Chondrocyte (in vitro differentiated cells): ENCODE data around the gene LCNL1. TPM values are rescaled to one million over a fixed set of nuclear protein-coding genes. Genes with fewer than 3 reads are reported as not detected.

Experiments used
- DNase-seq: peaks from one replicate; pipeline ENCODE4 v3.0.0; 2021; ENCODE audit warnings: mixed read lengths, low spot score
- H3K27ac Mint-ChIP-seq: one replicate; pipeline ENCODE4 v1.8.0; 2021; ENCODE audit warnings: mild to moderate bottlenecking, moderate library complexity, mixed read lengths; ENCODE audit not compliant: unreplicated experiment
- H3K27me3 Mint-ChIP-seq: 2 replicates; pipeline ENCODE4 v1.8.0; 2021; ENCODE audit warnings: low read depth, mixed read lengths
- H3K36me3 Mint-ChIP-seq: 2 replicates; pipeline ENCODE4 v1.8.0; 2021; ENCODE audit warnings: low read depth, mixed read lengths
- H3K4me1 Mint-ChIP-seq: 2 replicates; pipeline ENCODE4 v1.8.0; 2021; ENCODE audit warnings: low read depth, mild to moderate bottlenecking, mixed read lengths
- H3K4me3 Mint-ChIP-seq: one replicate; pipeline ENCODE4 v1.8.0; 2021; ENCODE audit warnings: mild to moderate bottlenecking, moderate library complexity, mixed read lengths; ENCODE audit not compliant: unreplicated experiment
- H3K9me3 Mint-ChIP-seq: 2 replicates; pipeline ENCODE4 v1.8.0; 2021; ENCODE audit warnings: low read depth, mixed read lengths
- total RNA-seq: library from RNA; stranded (reverse); gene quantifications from 3 replicates; pipeline ENCODE4 v1.2.1, GENCODE V29; 2021
- TF ChIP-seq, protein P1 (sequence below): fragments of 200-600 bp; sonication (generic); IDR thresholded peaks from 2 replicates; pipeline ENCODE4 v1.5.0; 2021; ENCODE audit warnings: antibody characterized with exemption, mild to moderate bottlenecking, moderate library complexity

Gene LCNL1
- total RNA-seq, 1 donor from 2014 or later = 5.2 TPM

DNA sequence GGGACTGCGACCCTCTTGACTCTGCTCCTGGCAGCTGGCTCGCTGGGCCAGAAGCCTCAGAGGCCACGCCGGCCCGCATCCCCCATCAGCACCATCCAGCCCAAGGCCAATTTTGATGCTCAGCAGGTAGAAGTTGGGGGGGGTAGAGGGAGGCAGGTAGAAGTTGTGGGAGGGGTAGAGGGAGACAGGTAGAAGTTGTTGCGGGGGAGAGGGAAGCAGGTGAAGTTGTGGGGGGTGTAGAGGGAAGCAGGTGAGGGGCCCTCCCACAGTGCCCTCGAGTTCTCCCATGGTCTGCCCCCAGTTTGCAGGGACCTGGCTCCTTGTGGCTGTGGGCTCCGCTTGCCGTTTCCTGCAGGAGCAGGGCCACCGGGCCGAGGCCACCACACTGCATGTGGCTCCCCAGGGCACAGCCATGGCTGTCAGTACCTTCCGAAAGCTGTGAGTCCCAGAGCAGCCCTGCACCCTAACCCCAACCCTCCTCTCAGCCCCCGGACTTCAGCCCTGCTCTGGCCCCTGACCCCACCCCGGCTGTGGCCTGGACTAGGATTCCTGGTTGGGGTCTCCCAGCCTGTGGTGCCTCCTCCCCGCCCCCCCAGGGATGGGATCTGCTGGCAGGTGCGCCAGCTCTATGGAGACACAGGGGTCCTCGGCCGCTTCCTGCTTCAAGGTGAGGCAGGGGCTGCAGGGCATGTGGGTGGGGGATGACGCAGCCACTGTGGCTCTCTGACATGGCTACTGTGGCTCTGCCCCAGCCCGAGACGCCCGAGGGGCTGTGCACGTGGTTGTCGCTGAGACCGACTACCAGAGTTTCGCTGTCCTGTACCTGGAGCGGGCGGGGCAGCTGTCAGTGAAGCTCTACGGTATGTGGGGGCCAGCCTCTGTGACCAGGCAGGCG, 37.2 kb upstream of the LCNL1 start:
- Mint-ChIP-seq H3K4me3 (no peak overlapping the region), H3K4me1 (peaks cover 12% of the 10 kb centered on the region), H3K9me3 (no peaks in the 10 kb centered on the region), H3K27me3 (no peaks in the 10 kb centered on the region), H3K27ac (no peak overlapping the region), H3K36me3 (peaks cover 5% of the 10 kb centered on the region)
- peak; percentile 86 for DNase-seq
- TF ChIP-seq, protein P1, sequence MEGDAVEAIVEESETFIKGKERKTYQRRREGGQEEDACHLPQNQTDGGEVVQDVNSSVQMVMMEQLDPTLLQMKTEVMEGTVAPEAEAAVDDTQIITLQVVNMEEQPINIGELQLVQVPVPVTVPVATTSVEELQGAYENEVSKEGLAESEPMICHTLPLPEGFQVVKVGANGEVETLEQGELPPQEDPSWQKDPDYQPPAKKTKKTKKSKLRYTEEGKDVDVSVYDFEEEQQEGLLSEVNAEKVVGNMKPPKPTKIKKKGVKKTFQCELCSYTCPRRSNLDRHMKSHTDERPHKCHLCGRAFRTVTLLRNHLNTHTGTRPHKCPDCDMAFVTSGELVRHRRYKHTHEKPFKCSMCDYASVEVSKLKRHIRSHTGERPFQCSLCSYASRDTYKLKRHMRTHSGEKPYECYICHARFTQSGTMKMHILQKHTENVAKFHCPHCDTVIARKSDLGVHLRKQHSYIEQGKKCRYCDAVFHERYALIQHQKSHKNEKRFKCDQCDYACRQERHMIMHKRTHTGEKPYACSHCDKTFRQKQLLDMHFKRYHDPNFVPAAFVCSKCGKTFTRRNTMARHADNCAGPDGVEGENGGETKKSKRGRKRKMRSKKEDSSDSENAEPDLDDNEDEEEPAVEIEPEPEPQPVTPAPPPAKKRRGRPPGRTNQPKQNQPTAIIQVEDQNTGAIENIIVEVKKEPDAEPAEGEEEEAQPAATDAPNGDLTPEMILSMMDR = no peak

DNA sequence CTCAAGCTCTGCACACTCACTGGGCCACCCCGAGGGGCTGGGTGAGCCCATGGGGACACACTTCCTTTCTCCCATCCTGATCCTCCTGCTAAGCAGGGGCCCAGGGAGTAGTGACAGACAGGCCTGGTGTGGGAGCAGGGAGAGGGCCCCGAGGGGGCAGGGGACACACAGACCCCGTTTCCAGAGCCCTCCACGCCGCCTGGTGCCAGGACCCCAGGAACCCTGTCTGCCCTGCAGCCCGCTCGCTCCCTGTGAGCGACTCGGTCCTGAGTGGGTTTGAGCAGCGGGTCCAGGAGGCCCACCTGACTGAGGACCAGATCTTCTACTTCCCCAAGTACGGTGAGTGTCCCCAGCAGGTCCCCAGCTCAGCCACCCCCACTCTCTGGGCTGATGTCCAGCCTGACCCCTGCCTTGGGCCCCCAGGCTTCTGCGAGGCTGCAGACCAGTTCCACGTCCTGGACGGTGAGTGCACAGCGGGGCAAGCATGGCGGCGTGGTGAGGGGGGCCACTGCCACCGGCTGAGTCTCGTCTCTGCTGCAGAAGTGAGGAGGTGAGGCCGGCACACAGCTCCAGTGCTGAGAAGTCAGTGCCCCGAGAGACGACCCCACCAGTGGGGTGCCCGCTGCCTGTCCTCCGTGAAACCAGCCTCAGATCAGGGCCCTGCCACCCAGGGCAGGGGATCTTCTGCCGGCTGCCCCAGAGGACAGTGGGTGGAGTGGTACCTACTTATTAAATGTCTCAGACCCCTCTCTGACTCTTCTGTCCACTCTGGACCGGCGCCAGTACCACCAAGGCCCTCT, 36.4 kb upstream of the LCNL1 start:
- TF ChIP-seq, protein P1 = no peak
- no peaks in the 10 kb centered on the region for H3K27me3 Mint-ChIP-seq
- no peak for DNase-seq
- H3K36me3 Mint-ChIP-seq = peaks cover 2% of the 10 kb centered on the region
- H3K9me3 Mint-ChIP-seq = no peaks in the 10 kb centered on the region
- no peak overlapping the region for H3K4me3 Mint-ChIP-seq
- peaks cover 12% of the 10 kb centered on the region for H3K4me1 Mint-ChIP-seq
- no peak overlapping the region for H3K27ac Mint-ChIP-seq

DNA sequence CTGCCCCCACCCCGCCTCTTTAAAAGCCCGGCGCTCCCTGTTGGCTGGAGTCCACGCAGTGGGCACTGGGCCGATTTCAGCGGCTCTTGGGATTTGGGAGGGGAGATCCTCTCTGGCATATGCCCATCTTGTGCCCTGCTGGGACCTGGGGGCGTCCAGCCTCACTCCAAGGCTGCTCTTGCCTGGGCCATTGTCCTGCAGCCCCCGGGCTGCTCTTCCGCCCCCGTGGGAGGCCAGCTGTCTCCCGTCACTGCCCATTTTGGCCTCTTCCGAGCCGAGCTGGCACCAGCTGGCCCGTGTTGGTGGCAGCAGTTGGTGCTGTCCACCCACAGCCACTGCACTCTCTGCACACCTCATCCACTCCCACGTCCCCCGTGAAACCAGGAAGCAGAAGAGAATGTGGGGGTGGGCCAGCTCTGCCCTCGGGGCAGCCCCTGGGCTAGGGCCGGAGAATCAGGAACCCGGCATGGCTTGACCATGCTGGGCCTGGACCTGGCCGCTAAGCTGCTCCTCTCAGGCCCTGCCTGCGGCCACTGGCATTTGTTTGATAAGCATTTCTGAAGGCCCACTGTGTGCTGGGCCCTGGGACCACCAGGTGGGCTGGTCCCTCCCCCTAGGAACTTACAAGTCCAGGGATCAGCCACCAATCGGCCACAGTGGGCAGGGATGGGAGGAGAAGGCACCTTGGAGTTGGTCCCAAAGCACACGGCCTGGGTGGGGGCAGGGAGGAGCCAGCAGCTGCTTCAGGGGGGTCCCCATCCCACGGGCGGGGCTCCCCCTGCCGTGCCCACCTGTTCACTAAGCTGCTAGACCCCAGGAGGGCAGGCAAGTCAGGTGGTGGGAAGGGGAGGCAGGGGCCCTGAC, 35.5 kb upstream of the LCNL1 start:
- H3K9me3 Mint-ChIP-seq = no peaks in the 10 kb centered on the region
- H3K36me3 Mint-ChIP-seq = no peaks in the 10 kb centered on the region
- no peak overlapping the region for H3K27ac Mint-ChIP-seq
- TF ChIP-seq, protein P1 = no peak
- H3K4me3 Mint-ChIP-seq = no peak overlapping the region
- H3K27me3 Mint-ChIP-seq = no peaks in the 10 kb centered on the region
- H3K4me1 Mint-ChIP-seq = peaks cover 12% of the 10 kb centered on the region
- DNase-seq = no peak

DNA sequence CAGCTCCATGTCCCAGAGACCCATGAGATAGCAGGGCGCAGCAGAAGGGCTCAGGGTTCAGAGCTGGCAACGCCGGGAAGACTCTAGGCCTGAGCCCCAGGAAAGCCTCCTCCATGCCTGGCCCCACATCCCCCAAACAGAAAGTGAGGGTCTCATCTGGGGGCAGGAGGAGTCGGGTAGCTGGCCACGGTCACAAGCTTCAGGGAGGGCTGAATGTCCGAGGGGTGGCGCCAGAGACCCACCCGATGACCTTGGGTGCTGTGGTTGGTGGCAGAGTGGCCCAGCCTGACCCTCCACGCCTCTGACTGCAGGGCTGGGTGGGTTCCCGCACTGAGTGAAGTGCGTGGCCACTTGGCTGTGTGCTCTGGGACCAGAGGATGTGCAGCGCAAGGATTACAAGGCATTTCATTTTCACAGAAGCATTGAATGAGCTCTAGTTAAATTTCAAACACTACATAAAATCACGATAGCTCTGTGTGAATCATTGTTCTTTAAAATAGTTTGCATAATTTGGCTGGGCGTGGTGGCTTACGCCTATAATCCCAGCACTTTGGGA, 34.8 kb upstream of the LCNL1 start:
- no peak overlapping the region for H3K27ac Mint-ChIP-seq
- DNase-seq = no peak
- H3K4me1 Mint-ChIP-seq = peaks cover 12% of the 10 kb centered on the region
- H3K4me3 Mint-ChIP-seq = no peak overlapping the region
- no peaks in the 10 kb centered on the region for H3K27me3 Mint-ChIP-seq
- TF ChIP-seq, protein P1 = peak; percentile 71
- H3K9me3 Mint-ChIP-seq = no peaks in the 10 kb centered on the region
- H3K36me3 Mint-ChIP-seq = no peaks in the 10 kb centered on the region
